ENCODE measurements around the gene RECQL.

DNA sequence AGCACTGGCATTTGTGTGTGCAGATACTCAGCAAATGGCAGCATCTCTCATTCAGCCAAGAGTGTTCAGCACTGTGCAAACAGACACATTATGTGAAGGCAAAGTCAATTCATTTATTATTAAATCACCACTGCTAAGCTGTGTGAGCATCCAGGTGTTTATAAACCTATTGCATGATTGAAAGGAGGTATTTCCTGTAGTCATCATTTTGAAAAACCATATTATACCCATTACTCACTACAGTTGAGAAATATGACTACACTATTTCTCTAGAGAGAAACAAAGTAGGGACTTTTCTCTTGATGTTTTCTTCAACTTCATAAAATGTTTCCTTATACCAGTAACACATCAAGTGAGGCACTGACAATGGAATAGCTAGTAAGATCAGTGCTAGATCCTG, 38.4 kb upstream of the RECQL start:
- TF ChIP-seq CTCF (IDR thresholded peaks at IDR 0.05) (no peak), POLR2A (IDR thresholded peaks at IDR 0.05) (no peak), POLR2AphosphoS5 (IDR thresholded peaks at IDR 0.05) (no peak), EP300 (IDR thresholded peaks at IDR 0.05) (no peak)
